Colonic mucosa (tissue), 4 donors: Measurements from ENCODE around the gene CSTF2T. TPM values are rescaled to one million over a fixed set of nuclear protein-coding genes. Genes with fewer than 3 reads are reported as not detected.

Experiments used
- DNase-seq: peaks from one replicate; pipeline ENCODE4 v3.0.0-alpha.2; 2020
- H3K27ac ChIP-seq: fragments of 200-600 bp; one replicate; pipeline ENCODE4 v1.8.0; 2021
- H3K27me3 ChIP-seq: fragments of 200-600 bp; one replicate; pipeline ENCODE4 v1.8.0; 2021
- H3K36me3 ChIP-seq: fragments of 200-600 bp; one replicate; pipeline ENCODE4 v1.8.0; 2021
- H3K4me1 ChIP-seq: fragments of 200-600 bp; one replicate; pipeline ENCODE4 v1.8.0; 2021; ENCODE audit warnings: mild to moderate bottlenecking
- H3K4me3 ChIP-seq: fragments of 200-600 bp; one replicate; pipeline ENCODE4 v1.8.0; 2021
- H3K9ac ChIP-seq, 2 donors: one replicate each; pipeline ENCODE4 v1.7.0; 2013; ENCODE audit warnings: control low read depth in 2 of 2, low read depth in 2 of 2, low read length in 2 of 2
- H3K9me3 ChIP-seq: fragments of 200-600 bp; one replicate; pipeline ENCODE4 v1.8.0; 2021
- intact Hi-C: fragments of 100-400 bp; cut with DNase I; formaldehyde crosslinking; loops from one replicate; pipeline ENCODE4 v1.14.1; 2022
- total RNA-seq, 2 donors: library from RNA; stranded (reverse); fragmentation: NEBNext Ultra II Directional in 1 of 2; extraction: Animal tissue kit (Norgen Biotek cat#: 25700) in 1 of 2; gene quantifications; one replicate each; pipeline ENCODE4 v1.2.1, GENCODE V29; 2021
- TF ChIP-seq, protein P1 (sequence below): fragments of 200-600 bp; IDR thresholded peaks from one replicate; pipeline ENCODE4 v1.8.0; 2022; ENCODE audit warnings: antibody characterized with exemption, mild to moderate bottlenecking
- donor health status: healthy.
- donor health status: DM: no; HTN: no; CAD: no.
- donor health status: DM: no; HTN: no; CAD: no.

The CSTF2T gene
- total RNA-seq, 2 donors from 2014 or later: 14.5 to 21.1 TPM

DNA sequence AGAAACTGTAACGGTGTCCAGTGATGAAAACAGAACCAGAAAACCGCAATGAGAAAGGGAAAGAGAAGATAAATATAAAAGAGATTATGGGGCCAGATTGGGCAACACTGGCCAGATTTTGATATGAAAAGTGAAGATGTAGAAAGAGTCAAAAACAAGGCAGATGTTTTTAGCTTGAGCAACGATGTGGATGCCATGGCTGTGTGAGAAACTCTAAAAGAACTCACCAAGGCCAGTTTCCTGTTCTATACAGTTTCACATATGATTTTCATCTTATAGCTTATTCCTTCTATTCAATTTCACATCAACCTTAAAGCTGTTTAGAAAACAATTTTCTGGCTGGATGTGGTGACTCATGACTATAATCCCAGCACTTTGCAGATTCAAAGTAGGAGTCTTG lies 36.3 kb downstream of the CSTF2T start:
- no peaks in the 10 kb centered on the region for H3K9me3 ChIP-seq
- DNase-seq: no peak
- no peak overlapping the region for H3K9ac ChIP-seq
- H3K27ac ChIP-seq: no peak overlapping the region
- no peaks in the 10 kb centered on the region for H3K4me1 ChIP-seq
- H3K27me3 ChIP-seq: no peaks in the 10 kb centered on the region
- H3K36me3 ChIP-seq: no peaks in the 10 kb centered on the region
- TF ChIP-seq, protein P1, sequence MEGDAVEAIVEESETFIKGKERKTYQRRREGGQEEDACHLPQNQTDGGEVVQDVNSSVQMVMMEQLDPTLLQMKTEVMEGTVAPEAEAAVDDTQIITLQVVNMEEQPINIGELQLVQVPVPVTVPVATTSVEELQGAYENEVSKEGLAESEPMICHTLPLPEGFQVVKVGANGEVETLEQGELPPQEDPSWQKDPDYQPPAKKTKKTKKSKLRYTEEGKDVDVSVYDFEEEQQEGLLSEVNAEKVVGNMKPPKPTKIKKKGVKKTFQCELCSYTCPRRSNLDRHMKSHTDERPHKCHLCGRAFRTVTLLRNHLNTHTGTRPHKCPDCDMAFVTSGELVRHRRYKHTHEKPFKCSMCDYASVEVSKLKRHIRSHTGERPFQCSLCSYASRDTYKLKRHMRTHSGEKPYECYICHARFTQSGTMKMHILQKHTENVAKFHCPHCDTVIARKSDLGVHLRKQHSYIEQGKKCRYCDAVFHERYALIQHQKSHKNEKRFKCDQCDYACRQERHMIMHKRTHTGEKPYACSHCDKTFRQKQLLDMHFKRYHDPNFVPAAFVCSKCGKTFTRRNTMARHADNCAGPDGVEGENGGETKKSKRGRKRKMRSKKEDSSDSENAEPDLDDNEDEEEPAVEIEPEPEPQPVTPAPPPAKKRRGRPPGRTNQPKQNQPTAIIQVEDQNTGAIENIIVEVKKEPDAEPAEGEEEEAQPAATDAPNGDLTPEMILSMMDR: no peak
- intact Hi-C loops: no loop called here
- H3K4me3 ChIP-seq: no peak overlapping the region

DNA sequence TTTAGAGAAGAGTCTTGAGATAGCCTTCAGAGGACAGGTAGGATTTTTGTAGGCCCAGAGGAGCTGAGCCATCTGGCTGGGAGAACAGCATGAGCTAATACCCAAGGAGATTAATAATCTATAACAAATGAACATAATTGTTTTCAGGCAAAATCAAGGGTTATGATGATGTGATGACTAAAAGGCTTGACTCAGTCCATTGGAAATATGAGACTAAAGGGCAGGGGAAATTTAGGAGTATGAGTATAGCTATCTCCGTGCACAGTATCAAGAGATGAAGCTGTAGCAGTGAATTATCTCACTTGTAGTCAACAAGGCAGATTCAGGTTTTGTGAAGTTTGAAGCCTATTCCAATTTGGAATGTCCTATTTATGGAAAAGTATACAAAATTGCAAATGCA lies 40.1 kb downstream of the CSTF2T start:
- intact Hi-C loops: no loop called here
- no peaks in the 10 kb centered on the region for H3K27me3 ChIP-seq
- no peak overlapping the region for H3K4me3 ChIP-seq
- TF ChIP-seq, protein P1: no peak
- H3K4me1 ChIP-seq: no peaks in the 10 kb centered on the region
- H3K9me3 ChIP-seq: no peaks in the 10 kb centered on the region
- H3K27ac ChIP-seq: no peak overlapping the region
- DNase-seq: no peak
- H3K9ac ChIP-seq: no peak overlapping the region
- no peaks in the 10 kb centered on the region for H3K36me3 ChIP-seq

DNA sequence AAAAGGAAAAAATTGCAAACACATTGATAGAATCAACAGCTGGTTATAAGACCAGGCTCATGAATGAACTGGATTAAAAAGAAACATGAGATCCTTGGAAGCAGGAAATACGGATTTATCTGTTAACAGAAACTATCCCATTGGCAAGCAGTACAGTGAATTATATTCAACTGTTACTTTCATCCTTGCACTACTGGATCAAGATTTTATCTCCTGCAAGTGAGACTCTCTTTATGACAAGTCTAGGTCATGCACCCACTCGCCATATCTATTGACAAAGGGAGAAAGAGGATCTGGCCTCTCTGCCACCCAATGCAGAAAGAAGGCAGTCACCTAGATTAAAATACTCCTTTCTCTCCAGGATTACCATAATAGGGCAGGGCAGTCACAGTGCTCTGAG lies 41.4 kb downstream of the CSTF2T start:
- H3K9ac ChIP-seq: no peak overlapping the region
- intact Hi-C loops: no loop called here
- DNase-seq: no peak

DNA sequence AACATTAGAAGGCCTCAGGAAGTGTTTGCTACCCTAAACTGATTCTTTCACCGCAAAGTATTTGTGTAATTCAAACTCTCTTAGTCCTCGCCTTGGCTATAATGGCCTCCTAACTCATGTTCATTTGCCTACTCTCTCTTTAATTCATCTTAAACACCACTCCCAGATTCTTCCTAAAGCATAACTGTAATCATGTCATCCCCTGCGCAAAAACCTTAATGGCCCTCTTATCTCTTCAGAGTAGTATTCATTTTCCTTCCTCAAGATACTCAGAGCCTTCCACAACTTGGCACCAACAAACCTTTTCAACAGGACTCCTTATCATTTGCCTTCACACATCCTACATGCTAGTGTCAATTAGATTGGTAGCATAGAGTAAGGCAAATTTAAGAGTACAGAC lies 42.9 kb downstream of the CSTF2T start:
- Histone ChIP-seq H3K27me3 (no peaks in the 10 kb centered on the region), H3K9ac (no peak overlapping the region), H3K36me3 (no peaks in the 10 kb centered on the region), H3K27ac (no peak overlapping the region), H3K4me1 (no peaks in the 10 kb centered on the region), H3K4me3 (no peak overlapping the region), H3K9me3 (no peaks in the 10 kb centered on the region)
- TF ChIP-seq, protein P1: no peak
- intact Hi-C loops: no loop called here
- no peak for DNase-seq

More for the DNA sequence above, 41.4 kb downstream of the CSTF2T start:
- no peaks in the 10 kb centered on the region for H3K36me3 ChIP-seq
- TF ChIP-seq, protein P1: no peak
- no peak overlapping the region for H3K27ac ChIP-seq
- H3K4me3 ChIP-seq: no peak overlapping the region
- no peaks in the 10 kb centered on the region for H3K27me3 ChIP-seq
- H3K9me3 ChIP-seq: no peaks in the 10 kb centered on the region
- no peaks in the 10 kb centered on the region for H3K4me1 ChIP-seq

DNA sequence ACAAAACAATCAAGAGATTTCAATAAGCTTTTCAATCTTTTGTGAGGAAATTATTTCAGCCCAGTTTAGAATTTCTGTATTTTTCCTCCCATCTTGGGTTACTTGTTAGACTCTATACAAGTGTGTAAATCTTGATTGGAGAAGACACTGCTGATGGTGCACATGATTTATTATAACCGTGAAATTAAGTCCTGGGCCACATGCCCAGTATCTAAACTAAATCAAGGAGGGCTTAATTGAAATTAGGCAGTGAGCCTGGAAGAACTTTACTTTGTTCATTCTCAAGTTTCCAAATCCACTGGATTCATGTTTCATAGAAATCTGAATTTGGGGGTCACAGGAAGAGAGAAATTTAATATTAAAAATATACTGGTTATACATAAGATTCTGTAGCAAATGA lies 44.5 kb downstream of the CSTF2T start:
- TF ChIP-seq, protein P1: no peak
- Histone ChIP-seq H3K9ac (no peak overlapping the region), H3K9me3 (no peaks in the 10 kb centered on the region), H3K4me1 (no peaks in the 10 kb centered on the region), H3K27ac (no peak overlapping the region), H3K36me3 (no peaks in the 10 kb centered on the region), H3K4me3 (no peak overlapping the region), H3K27me3 (no peaks in the 10 kb centered on the region)
- intact Hi-C loops: no loop called here
- no peak for DNase-seq

DNA sequence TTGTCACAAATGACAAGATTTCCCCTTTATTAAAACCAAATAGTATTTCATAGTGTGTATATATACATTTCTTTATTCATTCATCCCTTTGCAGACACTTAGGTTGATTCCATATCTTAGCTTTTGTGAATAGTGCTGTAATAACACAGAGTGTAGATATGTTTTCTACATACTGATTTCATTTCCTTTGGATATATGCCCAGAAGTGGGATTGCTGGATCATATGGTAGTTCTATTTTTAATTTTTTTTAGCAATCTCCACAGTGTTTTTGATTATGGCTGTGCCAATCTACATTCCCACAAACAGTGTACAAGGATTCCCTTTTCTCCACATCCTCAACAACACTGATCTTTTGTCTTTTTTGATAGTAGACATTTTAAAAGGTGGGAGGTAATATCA lies 46.4 kb downstream of the CSTF2T start:
- no peak for DNase-seq

More for the DNA sequence above, 46.4 kb downstream of the CSTF2T start:
- no peaks in the 10 kb centered on the region for H3K9me3 ChIP-seq
- no peak overlapping the region for H3K27ac ChIP-seq
- H3K4me3 ChIP-seq: no peak overlapping the region
- H3K9ac ChIP-seq: no peak overlapping the region
- TF ChIP-seq, protein P1: no peak
- no peaks in the 10 kb centered on the region for H3K27me3 ChIP-seq
- no peaks in the 10 kb centered on the region for H3K4me1 ChIP-seq
- intact Hi-C loops: no loop called here
- H3K36me3 ChIP-seq: no peaks in the 10 kb centered on the region
